Cardiac muscle cell (in vitro differentiated cells and primary cell): Measurements from ENCODE around the gene ARHGAP26. TPM values are rescaled to one million over a fixed set of nuclear protein-coding genes. Genes with fewer than 3 reads are reported as not detected.

Source experiments
- DNase-seq, 2 donors: peaks; one replicate each; pipeline versions ENCODE4 v3.0.0 to v3.0.0-alpha.2; 2010 to 2017; ENCODE audit warnings: low read depth in 1 of 2, low spot score in 1 of 2
- H3K27ac ChIP-seq: fragments of 200-600 bp; sonication (generic); 2 replicates; pipeline ENCODE4 v1.5.1; 2016
- H3K27me3 ChIP-seq: fragments of 200-600 bp; sonication (generic); 2 replicates; pipeline ENCODE4 v1.6.0; 2016; ENCODE audit warnings: control low read depth
- H3K36me3 ChIP-seq: fragments of 200-600 bp; sonication (generic); 2 replicates; pipeline ENCODE4 v1.5.1; 2016; ENCODE audit warnings: control low read depth
- H3K4me1 ChIP-seq: fragments of 200-600 bp; sonication (generic); 2 replicates; pipeline ENCODE4 v1.8.1; 2017; ENCODE audit warnings: low read depth, mild to moderate bottlenecking, mixed run types
- H3K4me3 ChIP-seq: fragments of 200-600 bp; sonication (generic); 2 replicates; pipeline ENCODE4 v1.5.1; 2016; ENCODE audit warnings: mild to moderate bottlenecking
- H3K9me3 ChIP-seq: fragments of 200-600 bp; sonication (generic); 2 replicates; pipeline ENCODE4 v1.5.1; 2017; ENCODE audit warnings: low read depth, mild to moderate bottlenecking, control low read depth
- CTCF ChIP-seq: IDR thresholded peaks from 2 replicates; pipeline ENCODE4 v1.5.1; 2012; ENCODE audit warnings: low read depth, mild to moderate bottlenecking, low read length
- polyA plus RNA-seq: library from polyadenylated mRNA; unstranded; fragments of >200 nt; fragmentation: Nextera tagmentation; extraction: Ambion mirVana; gene quantifications from 2 replicates; pipeline ENCODE4 v1.2.1, GENCODE V29; 2016
- total RNA-seq: library from RNA; depleted of rRNA; stranded (reverse); fragments of >200 nt; gene quantifications from 2 replicates; pipeline ENCODE4 v1.2.3, GENCODE V29; 2016

Gene ARHGAP26
- total and polyA plus RNA-seq, 2 experiments from 2014 or later: 12.7 to 16.2 TPM

- H3K4me3 ChIP-seq: no peak overlapping the region
- H3K9me3 ChIP-seq: no peaks in the 10 kb centered on the region
- H3K27me3 ChIP-seq: no peaks in the 10 kb centered on the region
- no peak for DNase-seq
- H3K4me1 ChIP-seq: peaks cover 17% of the 10 kb centered on the region
- no peaks in the 10 kb centered on the region for H3K36me3 ChIP-seq
- no peak overlapping the region for H3K27ac ChIP-seq
- TF ChIP-seq CTCF: no peak
Observed at GRCh38 chr5:142805339-142805738, 35.2 kb downstream of the ARHGAP26 start.

GRCh38 chr5:142806841-142807267, 36.7 kb downstream of the ARHGAP26 start:
- Histone ChIP-seq H3K27ac (peak overlapping the region; percentile 77), H3K27me3 (no peaks in the 10 kb centered on the region), H3K36me3 (no peaks in the 10 kb centered on the region), H3K4me1 (peaks cover 17% of the 10 kb centered on the region), H3K9me3 (no peaks in the 10 kb centered on the region), H3K4me3 (no peak overlapping the region)
- TF ChIP-seq CTCF: no peak
- DNase-seq: peak; percentile 55 to 57

- H3K27me3 ChIP-seq: no peaks in the 10 kb centered on the region
- no peak for TF ChIP-seq CTCF
- peak overlapping the region; percentile 77 for H3K27ac ChIP-seq
- no peak for DNase-seq
- H3K36me3 ChIP-seq: no peaks in the 10 kb centered on the region
- H3K4me1 ChIP-seq: peaks cover 16% of the 10 kb centered on the region
- H3K9me3 ChIP-seq: no peaks in the 10 kb centered on the region
- H3K4me3 ChIP-seq: no peak overlapping the region
Observed at GRCh38 chr5:142807372-142807911, 37.3 kb downstream of the ARHGAP26 start.

- no peak overlapping the region for H3K27ac ChIP-seq
- DNase-seq: no peak
- no peaks in the 10 kb centered on the region for H3K27me3 ChIP-seq
- TF ChIP-seq CTCF: no peak
- no peaks in the 10 kb centered on the region for H3K9me3 ChIP-seq
- H3K4me1 ChIP-seq: peaks cover 16% of the 10 kb centered on the region
- H3K4me3 ChIP-seq: no peak overlapping the region
- H3K36me3 ChIP-seq: no peaks in the 10 kb centered on the region
Observed at GRCh38 chr5:142808878-142809598, 38.9 kb downstream of the ARHGAP26 start.

GRCh38 chr5:142810081-142810480, 39.9 kb downstream of the ARHGAP26 start:
- peak in 1 of 2 donors; percentile 50 for DNase-seq
- Histone ChIP-seq H3K27ac (no peak overlapping the region), H3K4me1 (peaks cover 16% of the 10 kb centered on the region), H3K9me3 (no peaks in the 10 kb centered on the region), H3K27me3 (no peaks in the 10 kb centered on the region), H3K4me3 (no peak overlapping the region), H3K36me3 (no peaks in the 10 kb centered on the region)
- TF ChIP-seq CTCF: no peak
